ENCODE data around the gene NMT1. TPM values are rescaled to one million over a fixed set of nuclear protein-coding genes. Genes with fewer than 3 reads are reported as not detected.

NMT1 gene
- total RNA-seq, 1 experiment from 2014 or later = 173 TPM

GRCh38 chr17:45117334-45117733 is 56.2 kb downstream of the NMT1 start:
- ATAC-seq (no peak), DNase-seq (ENCODE audit: low read depth, low spot score) (no peak)
- intact Hi-C loops (cut with micrococcal nuclease) = no loop called here
- ChIA-PET CTCF (no interaction called here), RAD21 (ENCODE audit: low non-redundant PET in 1 of 2, low total read pairs in 2 of 2, uncharacterized antibody in 2 of 2, unreplicated experiment in 2 of 2) (no interaction called here), POLR2A (interaction anchor here (0.8 kb wide), 1 partner anchor 44 kb away, joined by 3 read pairs; the partner anchor contains the start of gene HEXIM2)
- Histone ChIP-seq H3K9me3 (ENCODE audit: control insufficient read depth in 1 of 2, insufficient read depth in 1 of 2, low read depth in 1 of 2, low read length in 2 of 2) (no peaks in the 10 kb centered on the region), H4K20me1 (ENCODE audit: insufficient read depth) (no peaks in the 10 kb centered on the region), H2AFZ (ENCODE audit: low read depth, low read length, poor library complexity, severe bottlenecking) (no peak overlapping the region), H3K27me3 (ENCODE audit: insufficient read depth, low read length) (no peaks in the 10 kb centered on the region), H3K36me3 (ENCODE audit: control insufficient read depth in 1 of 2, insufficient read depth in 2 of 2, low read length in 2 of 2) (peaks cover 2 to 11% of the 10 kb centered on the region in 2 experiments; a peak in 3 of 4 replicates), H3K9me2 (ENCODE audit: insufficient read depth) (no peaks in the 10 kb centered on the region), H3K4me1 (ENCODE audit: control insufficient read depth in 1 of 2, insufficient read depth in 2 of 2, low read length in 2 of 2) (peaks cover 7 to 10% of the 10 kb centered on the region in 2 experiments), H3K4me3 (replicated peaks in 1 of 2; ENCODE audit: low read depth in 1 of 2, low read length in 2 of 2) (no peak overlapping the region), H3K9ac (ENCODE audit: low read length) (no peak overlapping the region), H3K27ac (ENCODE audit: low read depth, low read length) (no peak overlapping the region), H3K4me2 (ENCODE audit: low read length) (no peak overlapping the region), H3K79me2 (ENCODE audit: insufficient read depth, low read length) (peaks cover 10% of the 10 kb centered on the region)
- TF ChIP-seq POLR2A (IDR thresholded peaks at IDR 0.05; ENCODE audit: borderline replicate concordance, extremely low read depth, insufficient read depth, insufficient read length) = no peak
- no peak for TF ChIP-seq ZBTB33 (IDR thresholded peaks at IDR 0.05; ENCODE audit: extremely low read depth, insufficient replicate concordance, low read length)
- no peak for TF ChIP-seq CEBPB (IDR thresholded peaks at IDR 0.05; ENCODE audit: low read depth)
- no peak for TF ChIP-seq FOSL1 (IDR thresholded peaks at IDR 0.05; ENCODE audit: low read depth)
- no peak for TF ChIP-seq REST (IDR thresholded peaks at IDR 0.05; ENCODE audit: low read depth)
- no peak for TF ChIP-seq YY1 (IDR thresholded peaks at IDR 0.05; ENCODE audit: extremely low read depth, insufficient replicate concordance, low read depth, low read length)
- no peak for TF ChIP-seq EZH2phosphoT487 (IDR thresholded peaks at IDR 0.05; ENCODE audit: borderline replicate concordance)
- no peak for TF ChIP-seq POLR2AphosphoS5 (IDR thresholded peaks at IDR 0.05; ENCODE audit: low read depth, low read length)
- TF ChIP-seq ELF1 (IDR thresholded peaks at IDR 0.05; ENCODE audit: borderline replicate concordance, low read depth) = no peak
- BruUV-seq (replicated peaks) = no TSS peak

Data from HCT116 (cell line).